ENCODE results near the gene ST3GAL6. TPM values are rescaled to one million over a fixed set of nuclear protein-coding genes. Genes with fewer than 3 reads are reported as not detected.

The ST3GAL6 gene
- total and polyA plus RNA-seq, 2 of the 8 experiments (the other 6 are each of a cell fraction or from before 2014, with no cell fraction given), result 3.3 to 6.1 TPM

GRCh38 chr3:98777801-98778220, 14.7 kb downstream of the ST3GAL6 start:
- CTCF ChIA-PET (ENCODE audit: partially characterized antibody), result interaction anchor here (1.0 to 1.5 kb wide), 6 partner anchors 14 to 410 kb away, joined by 3 read pairs; no protein-coding TSS in a partner anchor
- POLR2A ChIA-PET (ENCODE audit: partially characterized antibody), result no interaction called here
- Histone ChIP-seq H2AFZ (ENCODE audit: low read length) (no peak overlapping the region), H3K4me3 (ENCODE audit: extremely low read depth in 1 of 4, insufficient read depth in 2 of 4, low read depth in 3 of 4, low read length in 4 of 4) (no peak overlapping the region), H3K4me1 (replicated peaks in 1 of 4; ENCODE audit: control insufficient read depth in 3 of 4, insufficient read depth in 4 of 4, low read length in 3 of 4) (no peaks in the 10 kb centered on the region), H3K4me2 (ENCODE audit: insufficient read depth in 1 of 2, low read depth in 2 of 2, low read length in 2 of 2) (no peak overlapping the region), H3K27ac (ENCODE audit: low read depth, low read length) (no peak overlapping the region), H4K20me1 (replicated peaks in 1 of 2; ENCODE audit: control insufficient read depth in 1 of 2, insufficient read depth in 2 of 2, low read length in 2 of 2) (no peaks in the 10 kb centered on the region), H3K23ac (ENCODE audit: insufficient read length) (no peak overlapping the region), H3K56ac (replicated peaks; ENCODE audit: insufficient read length, low read depth, low read length) (no peak overlapping the region), H3K36me3 (ENCODE audit: control insufficient read depth in 2 of 4, insufficient read depth in 4 of 4, low read length in 3 of 4) (no peaks in the 10 kb centered on the region; a peak in 1 of 8 replicates), H3K79me2 (ENCODE audit: control insufficient read depth in 1 of 2, insufficient read depth in 2 of 2, low read length in 2 of 2) (no peaks in the 10 kb centered on the region), H2BK15ac (ENCODE audit: low read length) (no peak overlapping the region), H2BK20ac (ENCODE audit: low read length) (no peak overlapping the region), H4K5ac (ENCODE audit: insufficient read length, low read depth, low read length) (no peak overlapping the region), H2BK5ac (ENCODE audit: low read depth, low read length) (no peak overlapping the region), H4K91ac (replicated peaks; ENCODE audit: insufficient read length, low read length) (no peak overlapping the region), H3K4ac (replicated peaks; ENCODE audit: insufficient read length, low read depth, low read length) (no peak overlapping the region), H3K9ac (replicated peaks in 1 of 4; ENCODE audit: extremely low read depth in 1 of 4, low read depth in 3 of 4, low read length in 3 of 4) (peak overlapping the region in 1 of 4 experiments; percentile 49; a peak in 1 of 7 replicates), H2BK12ac (ENCODE audit: low read depth, low read length) (no peak overlapping the region), H4K8ac (ENCODE audit: extremely low read depth, insufficient read depth, low read length) (no peak overlapping the region), H2BK120ac (replicated peaks; ENCODE audit: low read depth, low read length) (no peak overlapping the region), H3K9me3 (ENCODE audit: insufficient read depth in 2 of 2, low read depth in 1 of 2, low read length in 1 of 2) (no peaks in the 10 kb centered on the region), H3K79me1 (ENCODE audit: low read depth, low read length) (no peaks in the 10 kb centered on the region), H3K18ac (ENCODE audit: extremely low read depth, low read length) (no peak overlapping the region), H3K14ac (ENCODE audit: insufficient read length) (no peak overlapping the region), H3K27me3 (replicated peaks in 1 of 4; ENCODE audit: control insufficient read depth in 3 of 4, extremely low read depth in 1 of 4, insufficient read depth in 3 of 4, low read length in 3 of 4) (no peaks in the 10 kb centered on the region), H2AK5ac (ENCODE audit: low read depth, low read length) (no peak overlapping the region), H3K23me2 (ENCODE audit: low read depth, low read length) (no peaks in the 10 kb centered on the region)
- FAIRE-seq (no peak), DNase-seq (ENCODE audit: low read depth in 1 of 2, low spot score in 2 of 2) (no peak)
- TF ChIP-seq POLR2AphosphoS5 (IDR thresholded peaks at IDR 0.05; ENCODE audit: low read depth, low read length) (no peak), JUND (IDR thresholded peaks at IDR 0.05; ENCODE audit: low read length) (no peak), RNF2 (IDR thresholded peaks at IDR 0.05; ENCODE audit: borderline replicate concordance, low read depth, low read length, missing control alignments, poor library complexity, severe bottlenecking) (no peak), MAX (IDR thresholded peaks at IDR 0.05) (no peak), ATF2 (IDR thresholded peaks at IDR 0.05; ENCODE audit: low read length) (no peak), GABPA (IDR thresholded peaks at IDR 0.05; ENCODE audit: borderline replicate concordance, insufficient read depth, low read length) (no peak), PHF8 (conservative IDR thresholded peaks at IDR 0.05; ENCODE audit: low read depth, low read length) (no peak), BRCA1 (IDR thresholded peaks at IDR 0.05; ENCODE audit: low read depth, low read length) (no peak), KDM4A (IDR thresholded peaks at IDR 0.05; ENCODE audit: low read depth, low read length, severe bottlenecking) (no peak), SRF (IDR thresholded peaks at IDR 0.05; ENCODE audit: low read depth, low read length) (no peak), SP4 (IDR thresholded peaks at IDR 0.05; ENCODE audit: low read length) (no peak), RAD21 (IDR thresholded peaks at IDR 0.05 in 1 of 2, conservative IDR thresholded peaks at IDR 0.05 in 1 of 2; ENCODE audit: low read depth in 2 of 2, low read length in 2 of 2) (no peak), POU5F1 (IDR thresholded peaks at IDR 0.05; ENCODE audit: low read depth, low read length) (no peak)
